Effector memory CD4-positive, alpha-beta T cell (primary cell): ENCODE results near the gene ANKRD63.

Experiments
- DNase-seq, 3 donors: peaks; one replicate each; pipeline ENCODE4 v3.0.0-alpha.2; 2020
- H3K27ac ChIP-seq: 2 replicates; pipeline ENCODE4 v1.7.0; 2013; ENCODE audit warnings: mild to moderate bottlenecking, low read length, moderate library complexity; ENCODE audit not compliant: insufficient read depth, poor library complexity, severe bottlenecking
- H3K27me3 ChIP-seq: replicated peaks from 2 replicates; pipeline ENCODE4 v1.7.0; 2013; ENCODE audit warnings: mild to moderate bottlenecking, low read length; ENCODE audit not compliant: insufficient read depth, control insufficient read depth, poor library complexity, severe bottlenecking
- H3K36me3 ChIP-seq: 2 replicates; pipeline ENCODE4 v1.7.0; 2013; ENCODE audit warnings: mild to moderate bottlenecking, low read length, moderate library complexity; ENCODE audit not compliant: control insufficient read depth, insufficient read depth
- H3K4me1 ChIP-seq: 2 replicates; pipeline ENCODE4 v1.7.0; 2013; ENCODE audit warnings: low read length, mild to moderate bottlenecking; ENCODE audit not compliant: control insufficient read depth, insufficient read depth, poor library complexity, severe bottlenecking
- H3K4me3 ChIP-seq: 2 replicates; pipeline ENCODE4 v1.7.0; 2013; ENCODE audit warnings: low read length, low read depth, mild to moderate bottlenecking; ENCODE audit not compliant: insufficient read depth, poor library complexity, severe bottlenecking
- H3K9me3 ChIP-seq: 2 replicates; pipeline ENCODE4 v1.7.0; 2013; ENCODE audit warnings: mild to moderate bottlenecking, low read length, moderate library complexity; ENCODE audit not compliant: control insufficient read depth

The ANKRD63 gene

DNA sequence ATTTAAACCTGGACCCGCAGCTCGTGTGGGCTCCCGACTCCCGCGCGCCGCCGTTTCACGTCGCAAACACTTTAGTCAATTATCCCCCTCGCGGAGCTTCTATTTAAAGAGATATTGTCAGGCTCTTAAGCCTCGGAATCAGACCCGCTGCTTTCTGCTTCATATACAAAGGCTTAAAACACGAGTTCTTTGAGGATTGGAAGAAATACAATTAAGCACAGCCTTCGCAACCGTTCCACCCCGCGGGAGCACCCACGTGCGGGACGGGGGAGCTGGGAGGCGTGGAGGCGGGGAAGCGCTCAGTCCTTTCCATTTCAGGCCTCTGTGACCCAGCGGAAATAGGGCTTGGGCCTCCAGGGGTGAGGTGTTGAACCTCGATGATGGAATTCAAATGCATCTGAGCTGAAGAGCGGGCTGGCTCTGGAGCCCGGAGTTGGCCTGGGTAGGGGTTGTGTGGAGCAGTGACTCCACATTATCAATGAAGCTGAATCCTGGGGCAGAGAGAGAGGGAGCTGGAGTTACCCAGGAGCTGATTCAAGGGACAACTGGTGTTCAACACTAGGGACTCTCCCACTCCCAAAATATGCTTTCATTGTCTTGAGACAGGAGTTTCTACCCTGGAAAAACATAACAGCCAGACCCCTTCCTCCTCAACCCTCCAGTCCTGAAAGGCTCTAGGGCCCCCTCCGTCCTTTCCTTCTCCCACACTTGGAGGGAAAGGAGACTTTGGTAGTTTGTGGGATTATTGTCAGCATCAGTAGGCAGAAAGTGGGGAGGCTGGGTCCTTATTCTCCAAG is 2.4 kb downstream of the ANKRD63 start:
- Histone ChIP-seq H3K4me1 (peaks cover 13% of the 10 kb centered on the region), H3K27me3 (peaks cover 20% of the 10 kb centered on the region), H3K27ac (no peak overlapping the region), H3K36me3 (no peaks in the 10 kb centered on the region), H3K4me3 (no peak overlapping the region), H3K9me3 (no peaks in the 10 kb centered on the region)
- DNase-seq: no peak

DNA sequence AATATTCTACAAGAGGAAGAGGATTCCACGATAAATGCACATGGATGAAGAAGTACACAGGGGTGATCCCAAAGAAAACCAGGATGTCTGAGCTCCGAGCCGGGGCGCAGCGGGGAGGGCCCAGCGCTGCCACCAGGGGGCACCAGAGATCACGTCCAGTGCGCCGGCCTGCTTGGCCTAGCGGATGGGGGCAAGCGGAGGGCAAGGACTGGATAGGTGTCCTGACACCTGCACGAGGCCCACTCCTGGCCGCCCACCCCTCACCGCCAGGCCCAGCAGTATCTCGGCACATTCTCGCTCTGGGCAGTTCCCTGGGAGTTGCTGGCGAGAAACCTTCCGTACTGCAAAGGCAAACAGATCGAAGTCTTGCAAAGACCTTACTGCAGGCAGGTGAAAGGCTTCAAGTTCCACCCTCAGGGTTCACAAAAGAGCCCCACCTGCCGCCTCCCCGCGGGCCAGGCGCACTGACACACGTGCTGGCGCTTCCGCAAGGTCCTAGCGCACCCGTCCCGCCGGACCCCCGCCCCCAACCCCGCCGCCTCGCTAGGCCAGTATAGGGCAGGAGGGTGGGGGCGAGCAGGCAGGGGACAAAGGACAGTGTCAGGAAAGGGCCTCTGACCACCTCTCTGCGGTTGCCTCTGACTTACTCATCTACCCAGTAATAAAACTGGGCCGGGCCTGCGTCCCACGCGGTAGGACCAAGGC is 3.3 kb downstream of the ANKRD63 start:
- Histone ChIP-seq H3K4me1 (peaks cover 13% of the 10 kb centered on the region), H3K27me3 (peaks cover 20% of the 10 kb centered on the region), H3K9me3 (no peaks in the 10 kb centered on the region), H3K27ac (no peak overlapping the region), H3K4me3 (no peak overlapping the region), H3K36me3 (no peaks in the 10 kb centered on the region)
- peak; percentile 25 to 58 (median 46) for DNase-seq

DNA sequence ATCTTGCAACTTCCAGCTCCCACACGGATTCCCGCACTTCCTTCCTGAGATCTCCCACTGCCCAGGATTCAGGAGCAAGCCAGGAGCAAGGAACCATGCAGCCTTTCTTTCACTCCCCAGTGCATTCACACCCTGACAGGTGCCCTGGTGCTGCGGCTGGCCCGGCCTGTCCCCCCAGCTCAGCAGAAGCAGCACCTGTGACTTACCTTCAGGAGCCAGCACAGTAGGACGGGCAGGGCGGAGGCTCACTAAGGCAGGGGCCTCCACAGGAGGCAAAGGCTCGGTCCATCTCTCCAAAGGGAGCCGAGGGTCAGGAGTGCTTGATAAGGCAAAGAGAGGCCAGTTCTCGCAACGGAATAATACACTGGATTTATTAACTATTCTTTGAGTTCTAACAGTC is 4.8 kb downstream of the ANKRD63 start:
- DNase-seq: no peak
- Histone ChIP-seq H3K27me3 (peaks cover 19% of the 10 kb centered on the region), H3K4me1 (peaks cover 7% of the 10 kb centered on the region)

DNA sequence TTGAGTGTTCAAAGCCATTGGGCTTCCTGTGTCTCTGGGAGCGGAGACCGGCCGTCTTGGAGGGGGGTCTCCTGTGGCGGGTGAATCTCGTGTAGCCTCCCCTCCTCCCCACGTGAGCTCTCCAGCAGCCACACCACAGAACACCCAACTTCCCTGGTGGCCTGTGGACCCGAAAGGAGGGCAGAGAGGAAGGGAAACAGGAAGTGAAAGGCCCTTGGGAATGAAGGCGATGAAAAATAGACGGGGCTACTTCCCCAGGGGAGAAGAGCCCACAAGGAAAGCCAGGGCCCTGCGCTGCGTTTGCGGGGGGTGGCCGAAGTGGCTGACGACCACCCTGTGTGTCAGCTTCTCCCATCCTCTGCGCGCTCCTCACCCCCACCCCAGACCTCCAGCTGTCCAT is 5.4 kb downstream of the ANKRD63 start:
- H3K4me3 ChIP-seq: no peak overlapping the region
- H3K36me3 ChIP-seq: no peaks in the 10 kb centered on the region
- no peak overlapping the region for H3K27ac ChIP-seq
- DNase-seq: no peak
- H3K27me3 ChIP-seq: peaks cover 13% of the 10 kb centered on the region
- H3K4me1 ChIP-seq: peaks cover 7% of the 10 kb centered on the region
- H3K9me3 ChIP-seq: no peaks in the 10 kb centered on the region

More for the DNA sequence above, 4.8 kb downstream of the ANKRD63 start:
- H3K4me3 ChIP-seq: no peak overlapping the region
- H3K27ac ChIP-seq: no peak overlapping the region
- no peaks in the 10 kb centered on the region for H3K9me3 ChIP-seq
- no peaks in the 10 kb centered on the region for H3K36me3 ChIP-seq

DNA sequence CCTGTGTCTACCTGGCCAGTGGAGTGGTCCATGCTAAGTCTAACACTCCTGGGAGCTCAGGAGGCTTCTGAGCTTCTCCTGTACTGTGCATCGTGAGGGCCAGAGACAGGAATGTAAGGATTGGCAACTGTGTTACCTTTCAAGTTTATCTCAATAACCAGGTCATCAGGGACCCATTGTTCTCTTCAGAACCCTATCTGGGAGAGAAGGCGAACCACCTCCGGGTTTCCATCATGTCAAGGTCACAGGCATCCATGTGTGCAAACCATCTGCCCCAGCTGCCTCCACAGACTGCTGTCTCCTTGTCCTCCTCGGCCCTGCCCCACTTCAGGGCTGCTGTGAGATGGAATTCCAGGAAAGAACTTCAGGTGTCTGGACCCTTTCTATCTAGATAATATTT is 5.9 kb downstream of the ANKRD63 start:
- no peaks in the 10 kb centered on the region for H3K36me3 ChIP-seq
- H3K9me3 ChIP-seq: no peaks in the 10 kb centered on the region
- H3K27ac ChIP-seq: no peak overlapping the region
- no peak for DNase-seq
- peaks cover 7% of the 10 kb centered on the region for H3K4me1 ChIP-seq
- no peak overlapping the region for H3K4me3 ChIP-seq
- peaks cover 11% of the 10 kb centered on the region for H3K27me3 ChIP-seq

DNA sequence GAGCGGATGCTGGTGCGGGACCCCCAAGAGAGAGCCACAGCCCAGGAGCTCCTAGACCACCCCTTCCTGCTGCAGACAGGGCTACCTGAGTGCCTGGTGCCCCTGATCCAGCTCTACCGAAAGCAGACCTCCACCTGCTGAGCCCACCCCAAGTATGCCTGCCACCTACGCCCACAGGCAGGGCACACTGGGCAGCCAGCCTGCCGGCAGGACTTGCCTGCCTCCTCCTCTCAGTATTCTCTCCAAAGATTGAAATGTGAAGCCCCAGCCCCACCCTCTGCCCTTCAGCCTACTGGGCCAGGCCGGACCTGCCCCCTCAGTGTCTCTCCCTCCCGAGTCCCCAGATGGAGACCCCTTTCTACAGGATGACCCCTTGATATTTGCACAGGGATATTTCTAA is 6.9 kb downstream of the ANKRD63 start:
- Histone ChIP-seq H3K27ac (no peak overlapping the region), H3K27me3 (peaks cover 4% of the 10 kb centered on the region), H3K36me3 (no peaks in the 10 kb centered on the region), H3K4me3 (no peak overlapping the region), H3K4me1 (peaks cover 3% of the 10 kb centered on the region), H3K9me3 (no peaks in the 10 kb centered on the region)
- DNase-seq: no peak

DNA sequence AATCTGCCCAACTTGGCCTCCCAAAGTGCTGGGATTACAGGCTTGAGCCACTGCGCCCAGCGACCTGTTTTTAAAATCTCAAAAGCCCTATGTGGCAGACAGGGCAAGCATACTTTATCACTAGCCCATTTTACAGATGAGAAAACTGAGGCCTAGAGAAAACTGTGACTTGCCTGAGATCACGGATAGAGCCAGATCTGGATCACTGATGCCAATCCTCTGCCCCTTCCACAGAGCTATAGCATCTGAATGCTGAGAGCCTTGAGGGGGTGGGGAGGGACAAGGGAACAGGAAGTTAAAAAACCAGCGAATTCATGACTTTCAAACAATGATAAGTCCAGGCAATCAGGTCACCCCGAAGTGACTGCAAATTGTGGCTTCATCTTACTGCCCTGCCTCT is 7.3 kb downstream of the ANKRD63 start:
- H3K4me1 ChIP-seq: peaks cover 3% of the 10 kb centered on the region
- peaks cover 3% of the 10 kb centered on the region for H3K27me3 ChIP-seq
- H3K27ac ChIP-seq: no peak overlapping the region
- H3K4me3 ChIP-seq: no peak overlapping the region
- no peaks in the 10 kb centered on the region for H3K36me3 ChIP-seq
- H3K9me3 ChIP-seq: no peaks in the 10 kb centered on the region
- DNase-seq: no peak

DNA sequence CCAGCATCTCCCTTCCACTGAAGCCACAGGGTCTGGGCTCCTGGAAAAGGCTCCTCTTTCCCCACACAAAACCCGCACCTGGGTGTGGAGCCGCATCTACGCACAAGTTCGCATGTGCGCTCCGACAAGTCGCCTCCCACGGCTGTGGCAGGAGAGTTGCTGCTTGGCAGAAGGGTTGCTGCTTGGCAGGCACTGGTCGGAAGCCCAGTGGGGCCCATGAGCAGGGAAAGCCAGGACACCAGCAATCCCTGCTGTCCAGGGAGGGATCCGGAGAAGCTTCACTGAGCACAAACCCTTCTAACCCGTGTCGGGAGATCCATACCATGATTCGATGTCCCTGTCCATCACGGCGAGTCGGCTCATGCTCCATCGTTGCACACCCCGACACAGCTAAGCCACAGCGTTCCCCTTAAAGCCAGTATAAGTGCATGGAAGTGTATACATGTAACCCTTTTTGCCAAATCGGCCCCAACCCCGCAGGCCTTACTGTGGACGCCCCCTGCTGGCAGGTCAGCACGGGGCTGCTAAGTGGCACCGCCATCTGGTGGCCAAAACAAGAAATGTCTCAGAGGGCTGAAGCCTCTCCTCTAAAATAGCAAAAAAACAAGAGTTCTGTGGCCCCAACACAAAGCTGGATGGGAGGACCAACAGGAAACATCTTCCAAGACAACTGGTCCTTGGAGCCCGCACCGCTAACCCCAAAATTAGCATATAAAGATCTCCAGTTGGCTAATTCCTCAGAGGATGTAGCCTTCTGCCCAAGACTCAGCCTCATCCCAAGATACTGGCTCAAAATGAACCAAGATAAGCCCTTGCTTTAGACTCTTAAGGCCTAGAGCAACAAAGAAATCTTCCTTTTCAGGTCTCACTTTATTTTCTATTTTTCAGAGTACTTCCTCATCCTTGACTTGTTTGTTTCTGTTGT is 8.3 kb downstream of the ANKRD63 start:
- peak; percentile 71 to 81 (median 73) for DNase-seq
- Histone ChIP-seq H3K27ac (no peak overlapping the region), H3K4me3 (no peak overlapping the region), H3K9me3 (no peaks in the 10 kb centered on the region), H3K27me3 (peaks cover 2% of the 10 kb centered on the region), H3K4me1 (peaks cover 3% of the 10 kb centered on the region), H3K36me3 (no peaks in the 10 kb centered on the region)

DNA sequence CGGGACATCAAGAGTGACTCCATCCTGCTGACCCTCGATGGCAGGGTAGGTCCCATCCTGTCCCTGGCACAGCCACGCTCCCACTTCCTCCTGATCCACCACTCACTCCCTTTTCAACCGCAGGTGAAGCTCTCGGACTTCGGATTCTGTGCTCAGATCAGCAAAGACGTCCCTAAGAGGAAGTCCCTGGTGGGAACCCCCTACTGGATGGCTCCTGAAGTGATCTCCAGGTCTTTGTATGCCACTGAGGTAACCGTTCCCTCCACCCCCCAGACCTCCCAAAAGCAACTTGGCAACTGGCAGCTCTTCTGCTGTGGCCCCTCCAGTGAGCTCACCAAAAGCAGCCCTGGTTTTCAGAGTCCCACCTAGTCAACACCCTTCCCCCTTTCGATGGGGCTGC is 9.4 kb downstream of the ANKRD63 start:
- H3K4me1 ChIP-seq: no peaks in the 10 kb centered on the region
- H3K27me3 ChIP-seq: no peaks in the 10 kb centered on the region
- no peaks in the 10 kb centered on the region for H3K9me3 ChIP-seq
- no peaks in the 10 kb centered on the region for H3K36me3 ChIP-seq
- DNase-seq: no peak
- H3K4me3 ChIP-seq: no peak overlapping the region
- no peak overlapping the region for H3K27ac ChIP-seq
